ENCODE results near the gene KCNJ2. TPM values are rescaled to one million over a fixed set of nuclear protein-coding genes. Genes with fewer than 3 reads are reported as not detected.

KCNJ2 gene
- polyA plus RNA-seq, 5 donors: 3.4 to 5.5 (median 4.5) TPM

- no peak for DNase-seq
Measured at GRCh38 chr17:70201872-70202419, 32.6 kb downstream of the KCNJ2 start.

GRCh38 chr17:70202840-70203239, 33.5 kb downstream of the KCNJ2 start:
- DNase-seq: no peak

GRCh38 chr17:70204431-70204830, 35.1 kb downstream of the KCNJ2 start:
- no peak for DNase-seq

GRCh38 chr17:70205401-70205800, 36.1 kb downstream of the KCNJ2 start:
- DNase-seq: no peak

- DNase-seq: no peak
Measured at GRCh38 chr17:70206361-70207010, 37.2 kb downstream of the KCNJ2 start.

GRCh38 chr17:70207184-70207583, 37.9 kb downstream of the KCNJ2 start:
- no peak for DNase-seq

- no peak for DNase-seq
Measured at GRCh38 chr17:70208080-70208794, 38.9 kb downstream of the KCNJ2 start.

GRCh38 chr17:70208825-70209555, 39.7 kb downstream of the KCNJ2 start:
- no peak for DNase-seq

- no peak for DNase-seq
Measured at GRCh38 chr17:70215656-70216055, 46.3 kb downstream of the KCNJ2 start.

GRCh38 chr17:70217571-70217970, 48.2 kb downstream of the KCNJ2 start:
- DNase-seq: no peak

- peak in 1 of 2 donors; percentile 13 for DNase-seq
Measured at GRCh38 chr17:70225276-70225675, 55.9 kb downstream of the KCNJ2 start.

Other genes starting within 250 kb of the KCNJ2 start
- 1 to 10 TPM in 3 of 5 donors, under 1 TPM in 2; 0.68 to 1.6 (median 1.1) TPM for gene KCNJ16, start 94.3 kb upstream of the KCNJ2 start, polyA plus RNA-seq (ENCODE audit: insufficient read depth in 1 of 5, insufficient read length in 5 of 5, low replicate concordance in 1 of 5)

Data from right lung (tissue), 5 donors.